ENCODE measurements around the gene MKRN2.
"Not testable (repeated sequence)": the region's sequence is repeated elsewhere in the genome, so short reads cannot be mapped to it uniquely, and the experiment has no call there.

The MKRN2 gene

GRCh38 chr3:12590096-12590495, 33.2 kb downstream of the MKRN2 start:
- DNase-seq: no peak

GRCh38 chr3:12591456-12591855, 34.6 kb downstream of the MKRN2 start:
- DNase-seq: no peak

- no peak for DNase-seq
Observed at GRCh38 chr3:12591997-12592715, 35.3 kb downstream of the MKRN2 start.

- DNase-seq: no peak
Observed at GRCh38 chr3:12593473-12593872, 36.6 kb downstream of the MKRN2 start.

- no peak for DNase-seq
Observed at GRCh38 chr3:12598890-12599289, 42.0 kb downstream of the MKRN2 start.

- no peak for DNase-seq
Observed at GRCh38 chr3:12601072-12601471, 44.2 kb downstream of the MKRN2 start.

GRCh38 chr3:12603969-12604368, 47.1 kb downstream of the MKRN2 start:
- no peak for DNase-seq

GRCh38 chr3:12608376-12608775, 51.5 kb downstream of the MKRN2 start:
- DNase-seq: no peak

- no peak for DNase-seq
Observed at GRCh38 chr3:12611117-12611516, 54.2 kb downstream of the MKRN2 start.

GRCh38 chr3:12612514-12613226, 55.8 kb downstream of the MKRN2 start:
- no peak for DNase-seq

GRCh38 chr3:12613250-12613649, 56.4 kb downstream of the MKRN2 start:
- no peak for DNase-seq

GRCh38 chr3:12615266-12615665, 58.4 kb downstream of the MKRN2 start:
- no peak for DNase-seq

- no peak for DNase-seq
Observed at GRCh38 chr3:12618426-12618825, 61.5 kb downstream of the MKRN2 start.

- no peak for DNase-seq
Observed at GRCh38 chr3:12620305-12620704, 63.4 kb downstream of the MKRN2 start.

- no peak for DNase-seq
Observed at GRCh38 chr3:12620729-12621128, 63.8 kb downstream of the MKRN2 start.

- DNase-seq: no peak
Observed at GRCh38 chr3:12622335-12622734, 65.4 kb downstream of the MKRN2 start.

GRCh38 chr3:12624056-12624455, 67.2 kb downstream of the MKRN2 start:
- no peak for DNase-seq

- DNase-seq: not testable (repeated sequence)
Observed at GRCh38 chr3:12624964-12625363, 68.1 kb downstream of the MKRN2 start.

GRCh38 chr3:12627370-12627769, 70.5 kb downstream of the MKRN2 start:
- no peak for DNase-seq

- no peak for DNase-seq
Observed at GRCh38 chr3:12628813-12629212, 71.9 kb downstream of the MKRN2 start.

GRCh38 chr3:12629560-12629959, 72.7 kb downstream of the MKRN2 start:
- DNase-seq: no peak

GRCh38 chr3:12630292-12630691, 73.4 kb downstream of the MKRN2 start:
- DNase-seq: no peak

- DNase-seq: not testable (repeated sequence)
Observed at GRCh38 chr3:12630843-12631242, 74.0 kb downstream of the MKRN2 start.

- no peak for DNase-seq
Observed at GRCh38 chr3:12632523-12632922, 75.6 kb downstream of the MKRN2 start.

GRCh38 chr3:12633108-12633507, 76.2 kb downstream of the MKRN2 start:
- no peak for DNase-seq
